GM23338 (cell line): Measurements from ENCODE around the gene SBF2. TPM values are rescaled to one million over a fixed set of nuclear protein-coding genes. Genes with fewer than 3 reads are reported as not detected.

Source experiments
- ATAC-seq: fragments of 200-7000 bp; cut with Tn5 transposase; 3 replicates; pipeline ENCODE4 v1.9.1; 2020
- DNase-seq: peaks from one replicate; pipeline ENCODE4 v3.0.0-alpha.2; 2015; ENCODE audit warnings: low spot score
- H2AFZ ChIP-seq: fragments of 200-600 bp; sonication (generic); 2 replicates; pipeline ENCODE4 v1.8.0; 2016; ENCODE audit warnings: antibody characterized with exemption, mild to moderate bottlenecking, moderate library complexity
- H3F3A ChIP-seq: fragments of 200-600 bp; sonication (generic); replicated peaks from 2 replicates; pipeline ENCODE4 v1.8.0; 2017; ENCODE audit warnings: antibody characterized with exemption, mixed run types, low read depth
- H3K27ac ChIP-seq: fragments of 200-600 bp; sonication (generic); 2 replicates; pipeline ENCODE4 v1.6.1; 2016; ENCODE audit warnings: low read depth
- H3K27me3 ChIP-seq: fragments of 200-600 bp; sonication (generic); 2 replicates; pipeline ENCODE4 v1.8.0; 2016; ENCODE audit warnings: mild to moderate bottlenecking, mixed run types, moderate library complexity; ENCODE audit not compliant: insufficient read depth
- H3K36me3 ChIP-seq: fragments of 200-600 bp; sonication (generic); 2 replicates; pipeline ENCODE4 v1.8.0; 2016; ENCODE audit warnings: mild to moderate bottlenecking; ENCODE audit not compliant: insufficient read depth
- H3K4me1 ChIP-seq: fragments of 200-600 bp; sonication (generic); 2 replicates; pipeline ENCODE4 v1.8.0; 2016; ENCODE audit warnings: mild to moderate bottlenecking, moderate library complexity; ENCODE audit not compliant: insufficient read depth
- H3K4me2 ChIP-seq: fragments of 200-600 bp; sonication (generic); 2 replicates; pipeline ENCODE4 v1.7.1; 2017; ENCODE audit warnings: mixed run types
- H3K4me3 ChIP-seq: fragments of 200-600 bp; sonication (generic); 2 replicates; pipeline ENCODE4 v1.6.1; 2016; ENCODE audit warnings: mixed run types
- H3K79me2 ChIP-seq: fragments of 200-600 bp; sonication (generic); replicated peaks from 2 replicates; pipeline ENCODE4 v1.8.0; 2017; ENCODE audit warnings: mild to moderate bottlenecking; ENCODE audit not compliant: insufficient read depth
- H3K9me2 ChIP-seq: fragments of 200-600 bp; sonication (generic); 2 replicates; pipeline ENCODE4 v1.8.0; 2017; ENCODE audit not compliant: insufficient read depth
- H4K20me1 ChIP-seq: fragments of 200-600 bp; sonication (generic); replicated peaks from 2 replicates; pipeline ENCODE4 v1.8.0; 2017; ENCODE audit warnings: mild to moderate bottlenecking; ENCODE audit not compliant: insufficient read depth
- H3K27ac Mint-ChIP-seq: 2 replicates; pipeline ENCODE4 v1.8.0; 2020; ENCODE audit warnings: inconsistent platforms, mild to moderate bottlenecking, moderate library complexity, mixed read lengths
- H3K27me3 Mint-ChIP-seq: 3 replicates; pipeline ENCODE4 v1.8.0; 2022; ENCODE audit warnings: low read depth, mild to moderate bottlenecking, moderate library complexity, mixed read lengths, inconsistent platforms; ENCODE audit not compliant: insufficient read depth, poor library complexity
- H3K36me3 Mint-ChIP-seq: 3 replicates; pipeline ENCODE4 v1.8.0; 2021; ENCODE audit warnings: low read depth, mild to moderate bottlenecking, inconsistent platforms, moderate library complexity, mixed read lengths
- H3K4me1 Mint-ChIP-seq: 3 replicates; pipeline ENCODE4 v1.8.0; 2020; ENCODE audit warnings: mild to moderate bottlenecking, inconsistent platforms, mixed read lengths
- H3K4me3 Mint-ChIP-seq: 3 replicates; pipeline ENCODE4 v1.8.0; 2021; ENCODE audit warnings: moderate library complexity, mild to moderate bottlenecking, inconsistent platforms, mixed read lengths
- H3K9me3 Mint-ChIP-seq: 3 replicates; pipeline ENCODE4 v1.8.0; 2020; ENCODE audit warnings: moderate library complexity, mild to moderate bottlenecking, inconsistent platforms, mixed read lengths
- CREB1 ChIP-seq: fragments of 250-450 bp; sonication (Bioruptor Pico); IDR thresholded peaks from 2 replicates; pipeline ENCODE4 v1.5.0; 2020; ENCODE audit warnings: low read depth, mild to moderate bottlenecking, moderate library complexity
- EZH2phosphoT487 ChIP-seq: fragments of 200-600 bp; sonication (generic); IDR thresholded peaks from one replicate; pipeline ENCODE4 v1.8.1; 2018; ENCODE audit warnings: antibody characterized with exemption; ENCODE audit not compliant: unreplicated experiment
- JUNB ChIP-seq: IDR thresholded peaks from one replicate; pipeline ENCODE4 v1.6.1; 2016; ENCODE audit warnings: antibody characterized with exemption; ENCODE audit not compliant: unreplicated experiment
- NANOG ChIP-seq: IDR thresholded peaks from 2 replicates; pipeline ENCODE4 v1.6.1; 2016; ENCODE audit warnings: antibody characterized with exemption, borderline replicate concordance
- POLR2AphosphoS5 ChIP-seq: IDR thresholded peaks from 2 replicates; pipeline ENCODE4 v1.6.1; 2016; ENCODE audit warnings: antibody characterized with exemption, low read depth
- STAT1 ChIP-seq: IDR thresholded peaks from one replicate; pipeline ENCODE4 v1.6.1; 2016; ENCODE audit warnings: antibody characterized with exemption; ENCODE audit not compliant: unreplicated experiment
- ZNF114 ChIP-seq: fragments of 250-450 bp; sonication (Bioruptor Pico); IDR thresholded peaks from 2 replicates; pipeline ENCODE4 v1.5.0; 2020; ENCODE audit warnings: mild to moderate bottlenecking, moderate library complexity
- ZNF331 ChIP-seq: fragments of 250-450 bp; sonication (Bioruptor Pico); IDR thresholded peaks from 2 replicates; pipeline ENCODE4 v1.5.0; 2020; ENCODE audit warnings: low read depth, mild to moderate bottlenecking, moderate library complexity
- polyA plus RNA-seq: library from polyadenylated mRNA; unstranded; fragments of >200 nt; fragmentation: Nextera tagmentation; extraction: Ambion mirVana; gene quantifications from 2 replicates; pipeline ENCODE4 v1.2.1, GENCODE V29; 2016
- total RNA-seq: library from RNA; depleted of rRNA; stranded (reverse); fragments of >200 nt; shearing (Covaris generic); gene quantifications from 2 replicates; pipeline ENCODE4 v1.2.3, GENCODE V29; 2014
- TF ChIP-seq, protein P1 (sequence below): fragments of 250-450 bp; sonication (Bioruptor Pico); IDR thresholded peaks from 2 replicates; pipeline ENCODE4 v1.5.0; 2020; ENCODE audit warnings: mild to moderate bottlenecking, moderate library complexity
- TF ChIP-seq, protein P2 (sequence below), 2 experiments: fragments of 200-600 bp in 1 of 2; sonication (generic) in 1 of 2; conservative IDR thresholded peaks; 2 replicates each; pipeline versions ENCODE4 v1.5.1 to v1.6.1; 2016 to 2017; ENCODE audit warnings: antibody characterized with exemption in 2 of 2, low read depth in 2 of 2, mild to moderate bottlenecking in 2 of 2, moderate library complexity in 1 of 2
- TF ChIP-seq, protein P3 (sequence below): IDR thresholded peaks from one replicate; pipeline ENCODE4 v1.6.1; 2018; ENCODE audit warnings: antibody characterized with exemption; ENCODE audit not compliant: unreplicated experiment

The SBF2 gene
- total and polyA plus RNA-seq, 2 experiments from 2014 or later: 25.6 to 53.5 TPM

DNA sequence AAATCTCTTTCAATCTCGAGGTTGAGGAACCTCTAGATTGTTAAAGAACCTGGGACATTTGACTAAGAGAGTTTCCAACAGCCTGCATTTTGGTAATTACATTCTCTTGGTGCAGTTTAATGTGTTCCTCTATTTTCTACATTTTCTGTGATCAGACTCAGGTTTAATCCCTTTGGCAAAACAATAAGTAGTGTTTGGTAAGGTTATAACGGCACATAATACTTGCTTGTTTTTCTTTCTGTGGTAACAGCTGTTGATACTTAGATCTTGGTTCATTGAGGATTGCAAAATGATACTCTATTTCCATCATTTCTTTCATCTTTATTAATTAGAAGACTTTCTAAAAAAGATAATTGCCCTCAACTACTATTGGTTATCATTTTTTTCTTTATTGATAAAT, 271.3 kb downstream of the SBF2 start:
- H3K4me1 Mint-ChIP-seq: peaks cover 32% of the 10 kb centered on the region
- no peak overlapping the region for H3K27ac Mint-ChIP-seq
- Histone ChIP-seq H3K4me3 (no peak overlapping the region), H3K9me2 (no peaks in the 10 kb centered on the region), H3K27ac (no peak overlapping the region), H3K36me3 (no peaks in the 10 kb centered on the region; the same call in 1 of the 2 replicates), H3K79me2 (no peaks in the 10 kb centered on the region), H2AFZ (no peak overlapping the region), H3F3A (no peaks in the 10 kb centered on the region), H3K4me2 (no peak overlapping the region), H3K4me1 (peaks cover 29% of the 10 kb centered on the region), H4K20me1 (no peaks in the 10 kb centered on the region), H3K27me3 (no peaks in the 10 kb centered on the region)
- DNase-seq: no peak
- ATAC-seq: no peak
- H3K36me3 Mint-ChIP-seq: no peaks in the 10 kb centered on the region; the same call in 2 of the 3 replicates
- H3K9me3 Mint-ChIP-seq: no peaks in the 10 kb centered on the region
- TF ChIP-seq ZNF114: no peak
- TF ChIP-seq ZNF331 (CRISPR knock-in tag): no peak
- no peak for TF ChIP-seq NANOG
- TF ChIP-seq JUNB: no peak
- TF ChIP-seq CREB1 (CRISPR knock-in tag): no peak
- no peak for TF ChIP-seq POLR2AphosphoS5
- no peak for TF ChIP-seq EZH2phosphoT487
- TF ChIP-seq, protein P1, sequence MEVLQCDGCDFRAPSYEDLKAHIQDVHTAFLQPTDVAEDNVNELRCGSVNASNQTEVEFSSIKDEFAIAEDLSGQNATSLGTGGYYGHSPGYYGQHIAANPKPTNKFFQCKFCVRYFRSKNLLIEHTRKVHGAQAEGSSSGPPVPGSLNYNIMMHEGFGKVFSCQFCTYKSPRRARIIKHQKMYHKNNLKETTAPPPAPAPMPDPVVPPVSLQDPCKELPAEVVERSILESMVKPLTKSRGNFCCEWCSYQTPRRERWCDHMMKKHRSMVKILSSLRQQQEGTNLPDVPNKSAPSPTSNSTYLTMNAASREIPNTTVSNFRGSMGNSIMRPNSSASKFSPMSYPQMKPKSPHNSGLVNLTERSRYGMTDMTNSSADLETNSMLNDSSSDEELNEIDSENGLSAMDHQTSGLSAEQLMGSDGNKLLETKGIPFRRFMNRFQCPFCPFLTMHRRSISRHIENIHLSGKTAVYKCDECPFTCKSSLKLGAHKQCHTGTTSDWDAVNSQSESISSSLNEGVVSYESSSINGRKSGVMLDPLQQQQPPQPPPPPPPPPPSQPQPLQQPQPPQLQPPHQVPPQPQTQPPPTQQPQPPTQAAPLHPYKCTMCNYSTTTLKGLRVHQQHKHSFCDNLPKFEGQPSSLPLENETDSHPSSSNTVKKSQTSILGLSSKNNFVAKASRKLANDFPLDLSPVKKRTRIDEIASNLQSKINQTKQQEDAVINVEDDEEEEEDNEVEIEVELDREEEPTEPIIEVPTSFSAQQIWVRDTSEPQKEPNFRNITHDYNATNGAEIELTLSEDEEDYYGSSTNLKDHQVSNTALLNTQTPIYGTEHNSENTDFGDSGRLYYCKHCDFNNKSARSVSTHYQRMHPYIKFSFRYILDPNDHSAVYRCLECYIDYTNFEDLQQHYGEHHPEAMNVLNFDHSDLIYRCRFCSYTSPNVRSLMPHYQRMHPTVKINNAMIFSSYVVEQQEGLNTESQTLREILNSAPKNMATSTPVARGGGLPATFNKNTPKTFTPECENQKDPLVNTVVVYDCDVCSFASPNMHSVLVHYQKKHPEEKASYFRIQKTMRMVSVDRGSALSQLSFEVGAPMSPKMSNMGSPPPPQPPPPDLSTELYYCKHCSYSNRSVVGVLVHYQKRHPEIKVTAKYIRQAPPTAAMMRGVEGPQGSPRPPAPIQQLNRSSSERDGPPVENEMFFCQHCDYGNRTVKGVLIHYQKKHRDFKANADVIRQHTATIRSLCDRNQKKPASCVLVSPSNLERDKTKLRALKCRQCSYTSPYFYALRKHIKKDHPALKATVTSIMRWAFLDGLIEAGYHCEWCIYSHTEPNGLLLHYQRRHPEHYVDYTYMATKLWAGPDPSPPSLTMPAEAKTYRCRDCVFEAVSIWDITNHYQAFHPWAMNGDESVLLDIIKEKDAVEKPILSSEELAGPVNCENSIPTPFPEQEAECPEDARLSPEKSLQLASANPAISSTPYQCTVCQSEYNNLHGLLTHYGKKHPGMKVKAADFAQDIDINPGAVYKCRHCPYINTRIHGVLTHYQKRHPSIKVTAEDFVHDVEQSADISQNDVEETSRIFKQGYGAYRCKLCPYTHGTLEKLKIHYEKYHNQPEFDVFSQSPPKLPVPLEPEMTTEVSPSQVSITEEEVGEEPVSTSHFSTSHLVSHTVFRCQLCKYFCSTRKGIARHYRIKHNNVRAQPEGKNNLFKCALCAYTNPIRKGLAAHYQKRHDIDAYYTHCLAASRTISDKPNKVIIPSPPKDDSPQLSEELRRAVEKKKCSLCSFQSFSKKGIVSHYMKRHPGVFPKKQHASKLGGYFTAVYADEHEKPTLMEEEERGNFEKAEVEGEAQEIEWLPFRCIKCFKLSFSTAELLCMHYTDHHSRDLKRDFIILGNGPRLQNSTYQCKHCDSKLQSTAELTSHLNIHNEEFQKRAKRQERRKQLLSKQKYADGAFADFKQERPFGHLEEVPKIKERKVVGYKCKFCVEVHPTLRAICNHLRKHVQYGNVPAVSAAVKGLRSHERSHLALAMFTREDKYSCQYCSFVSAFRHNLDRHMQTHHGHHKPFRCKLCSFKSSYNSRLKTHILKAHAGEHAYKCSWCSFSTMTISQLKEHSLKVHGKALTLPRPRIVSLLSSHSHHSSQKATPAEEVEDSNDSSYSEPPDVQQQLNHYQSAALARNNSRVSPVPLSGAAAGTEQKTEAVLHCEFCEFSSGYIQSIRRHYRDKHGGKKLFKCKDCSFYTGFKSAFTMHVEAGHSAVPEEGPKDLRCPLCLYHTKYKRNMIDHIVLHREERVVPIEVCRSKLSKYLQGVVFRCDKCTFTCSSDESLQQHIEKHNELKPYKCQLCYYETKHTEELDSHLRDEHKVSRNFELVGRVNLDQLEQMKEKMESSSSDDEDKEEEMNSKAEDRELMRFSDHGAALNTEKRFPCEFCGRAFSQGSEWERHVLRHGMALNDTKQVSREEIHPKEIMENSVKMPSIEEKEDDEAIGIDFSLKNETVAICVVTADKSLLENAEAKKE: no peak
- no peak for TF ChIP-seq STAT1
- TF ChIP-seq, protein P2, sequence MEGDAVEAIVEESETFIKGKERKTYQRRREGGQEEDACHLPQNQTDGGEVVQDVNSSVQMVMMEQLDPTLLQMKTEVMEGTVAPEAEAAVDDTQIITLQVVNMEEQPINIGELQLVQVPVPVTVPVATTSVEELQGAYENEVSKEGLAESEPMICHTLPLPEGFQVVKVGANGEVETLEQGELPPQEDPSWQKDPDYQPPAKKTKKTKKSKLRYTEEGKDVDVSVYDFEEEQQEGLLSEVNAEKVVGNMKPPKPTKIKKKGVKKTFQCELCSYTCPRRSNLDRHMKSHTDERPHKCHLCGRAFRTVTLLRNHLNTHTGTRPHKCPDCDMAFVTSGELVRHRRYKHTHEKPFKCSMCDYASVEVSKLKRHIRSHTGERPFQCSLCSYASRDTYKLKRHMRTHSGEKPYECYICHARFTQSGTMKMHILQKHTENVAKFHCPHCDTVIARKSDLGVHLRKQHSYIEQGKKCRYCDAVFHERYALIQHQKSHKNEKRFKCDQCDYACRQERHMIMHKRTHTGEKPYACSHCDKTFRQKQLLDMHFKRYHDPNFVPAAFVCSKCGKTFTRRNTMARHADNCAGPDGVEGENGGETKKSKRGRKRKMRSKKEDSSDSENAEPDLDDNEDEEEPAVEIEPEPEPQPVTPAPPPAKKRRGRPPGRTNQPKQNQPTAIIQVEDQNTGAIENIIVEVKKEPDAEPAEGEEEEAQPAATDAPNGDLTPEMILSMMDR (conservative IDR thresholded peaks at IDR 0.05; ENCODE audit: low read depth in 2 of 2): no peak
- TF ChIP-seq, protein P3, sequence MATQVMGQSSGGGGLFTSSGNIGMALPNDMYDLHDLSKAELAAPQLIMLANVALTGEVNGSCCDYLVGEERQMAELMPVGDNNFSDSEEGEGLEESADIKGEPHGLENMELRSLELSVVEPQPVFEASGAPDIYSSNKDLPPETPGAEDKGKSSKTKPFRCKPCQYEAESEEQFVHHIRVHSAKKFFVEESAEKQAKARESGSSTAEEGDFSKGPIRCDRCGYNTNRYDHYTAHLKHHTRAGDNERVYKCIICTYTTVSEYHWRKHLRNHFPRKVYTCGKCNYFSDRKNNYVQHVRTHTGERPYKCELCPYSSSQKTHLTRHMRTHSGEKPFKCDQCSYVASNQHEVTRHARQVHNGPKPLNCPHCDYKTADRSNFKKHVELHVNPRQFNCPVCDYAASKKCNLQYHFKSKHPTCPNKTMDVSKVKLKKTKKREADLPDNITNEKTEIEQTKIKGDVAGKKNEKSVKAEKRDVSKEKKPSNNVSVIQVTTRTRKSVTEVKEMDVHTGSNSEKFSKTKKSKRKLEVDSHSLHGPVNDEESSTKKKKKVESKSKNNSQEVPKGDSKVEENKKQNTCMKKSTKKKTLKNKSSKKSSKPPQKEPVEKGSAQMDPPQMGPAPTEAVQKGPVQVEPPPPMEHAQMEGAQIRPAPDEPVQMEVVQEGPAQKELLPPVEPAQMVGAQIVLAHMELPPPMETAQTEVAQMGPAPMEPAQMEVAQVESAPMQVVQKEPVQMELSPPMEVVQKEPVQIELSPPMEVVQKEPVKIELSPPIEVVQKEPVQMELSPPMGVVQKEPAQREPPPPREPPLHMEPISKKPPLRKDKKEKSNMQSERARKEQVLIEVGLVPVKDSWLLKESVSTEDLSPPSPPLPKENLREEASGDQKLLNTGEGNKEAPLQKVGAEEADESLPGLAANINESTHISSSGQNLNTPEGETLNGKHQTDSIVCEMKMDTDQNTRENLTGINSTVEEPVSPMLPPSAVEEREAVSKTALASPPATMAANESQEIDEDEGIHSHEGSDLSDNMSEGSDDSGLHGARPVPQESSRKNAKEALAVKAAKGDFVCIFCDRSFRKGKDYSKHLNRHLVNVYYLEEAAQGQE: no peak
- H3K27me3 Mint-ChIP-seq: peaks cover 2% of the 10 kb centered on the region
- H3K4me3 Mint-ChIP-seq: no peak overlapping the region
